GM19452 (cell line): Measurements from ENCODE around the gene UIMC1.
"Not testable (repeated sequence)": the region's sequence is repeated elsewhere in the genome, so short reads cannot be mapped to it uniquely, and the experiment has no call there.

Experiments used
- ATAC-seq: cut with Tn5 transposase; IDR thresholded peaks from one replicate; pipeline ENCODE4 v1.9.1; 2021; ENCODE audit not compliant: unreplicated experiment

The UIMC1 gene

GRCh38 chr5:177008716-177009115 is 2.1 kb upstream of the UIMC1 start:
- ATAC-seq, result no peak

- ATAC-seq, result peak; percentile 51
These were observed 837 bp downstream of the UIMC1 start for GRCh38 chr5:177005619-177006264.

- no peak for ATAC-seq
These were observed 1.6 kb downstream of the UIMC1 start for GRCh38 chr5:177004961-177005360.

GRCh38 chr5:177003649-177004048 is 2.9 kb downstream of the UIMC1 start:
- no peak for ATAC-seq

- ATAC-seq, result not testable (repeated sequence)
These were observed 7.1 kb downstream of the UIMC1 start for GRCh38 chr5:176999526-176999925.

DNA sequence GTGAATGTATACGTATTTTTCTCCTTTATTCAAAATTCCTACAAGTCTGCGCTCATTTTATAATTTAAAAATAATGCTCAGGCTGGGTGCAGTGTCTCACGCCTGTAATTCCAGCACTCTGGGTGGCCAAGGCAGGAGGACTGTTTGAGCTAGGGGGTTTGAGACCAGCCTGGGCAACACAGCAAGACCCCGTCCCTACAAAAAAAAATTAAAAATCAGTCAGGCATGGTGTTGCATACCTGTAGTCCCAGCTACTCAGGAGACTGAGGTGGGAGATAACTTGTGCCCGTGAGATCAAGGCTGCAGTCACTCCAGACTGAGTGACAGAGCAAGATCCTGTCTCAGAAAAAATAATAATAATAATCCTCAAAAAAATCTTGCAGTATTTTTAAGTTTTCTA is 7.8 kb downstream of the UIMC1 start:
- ATAC-seq, result no peak

GRCh38 chr5:176996780-176997179 is 9.8 kb downstream of the UIMC1 start:
- no peak for ATAC-seq

DNA sequence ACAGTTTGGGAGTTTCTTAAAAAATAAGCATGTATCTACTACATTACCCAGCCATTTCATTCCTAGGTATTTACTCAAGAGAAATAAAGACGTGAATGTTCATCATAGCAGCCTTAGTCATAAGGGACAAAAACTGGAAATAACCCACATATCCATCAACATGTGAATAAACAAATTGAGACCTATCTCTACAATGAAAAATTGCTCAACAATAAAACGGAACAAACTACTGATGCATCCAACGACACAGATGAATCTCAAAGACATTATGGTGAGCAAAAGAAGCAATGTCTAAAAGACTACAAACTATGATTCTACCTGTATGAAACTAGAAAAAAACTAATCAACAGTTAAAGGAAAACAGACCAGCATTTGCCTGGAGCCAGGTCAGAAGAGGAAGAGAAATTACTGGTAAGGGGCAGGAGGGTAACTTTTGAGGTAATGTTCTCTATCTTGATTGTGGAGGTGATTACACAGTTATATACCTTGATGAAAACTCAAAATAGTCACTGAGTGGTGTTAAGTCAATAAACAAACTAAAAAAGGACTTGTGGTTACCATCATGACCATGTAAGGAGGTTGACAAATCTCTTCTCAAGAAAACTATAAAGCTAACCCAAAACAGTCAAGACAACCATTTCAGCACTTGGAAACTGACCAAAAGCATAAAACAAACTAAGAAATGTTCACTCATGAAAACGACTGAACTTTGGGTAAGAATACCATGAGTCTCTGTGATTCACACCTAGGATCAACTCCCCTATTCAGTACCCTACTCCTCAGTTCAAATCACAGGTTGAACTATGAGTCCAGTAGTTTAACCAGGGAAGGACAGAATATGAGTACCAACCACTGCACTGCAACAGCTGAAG is 10.4 kb downstream of the UIMC1 start:
- peak; percentile 58 for ATAC-seq

- ATAC-seq, result no peak
These were observed 11.5 kb downstream of the UIMC1 start for GRCh38 chr5:176995122-176995490.

DNA sequence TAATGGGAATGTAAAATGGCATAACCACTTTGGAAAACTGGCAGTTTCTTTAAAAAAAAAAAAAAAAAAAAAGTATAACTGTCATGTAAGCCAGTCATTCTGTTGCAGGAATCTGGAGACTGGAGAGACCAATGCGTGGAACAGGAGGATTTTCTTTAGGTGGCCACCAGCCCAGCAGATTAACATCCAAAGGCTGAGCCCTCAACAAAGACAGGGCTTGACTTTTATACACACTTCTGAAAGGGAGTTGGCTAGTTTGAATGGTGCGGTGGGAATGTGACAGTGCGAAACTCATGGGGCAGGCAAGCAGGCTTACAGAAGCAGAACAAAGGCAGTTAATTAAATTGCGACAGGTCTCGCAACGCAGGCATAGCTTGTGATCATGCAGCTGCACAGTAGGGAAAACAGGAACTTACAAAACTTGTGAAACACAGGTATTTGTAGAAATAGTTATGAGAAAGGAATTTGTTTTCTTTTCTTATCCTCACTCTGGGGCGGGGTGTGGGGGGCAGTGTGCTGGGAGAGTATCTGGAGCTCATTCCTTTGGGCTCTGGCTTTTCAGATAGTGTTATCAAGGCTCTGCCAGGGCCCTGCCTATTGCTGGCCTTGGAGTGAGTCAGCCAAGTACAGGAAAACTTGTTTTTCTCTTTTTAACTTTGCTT is 12.0 kb downstream of the UIMC1 start:
- ATAC-seq, result no peak

DNA sequence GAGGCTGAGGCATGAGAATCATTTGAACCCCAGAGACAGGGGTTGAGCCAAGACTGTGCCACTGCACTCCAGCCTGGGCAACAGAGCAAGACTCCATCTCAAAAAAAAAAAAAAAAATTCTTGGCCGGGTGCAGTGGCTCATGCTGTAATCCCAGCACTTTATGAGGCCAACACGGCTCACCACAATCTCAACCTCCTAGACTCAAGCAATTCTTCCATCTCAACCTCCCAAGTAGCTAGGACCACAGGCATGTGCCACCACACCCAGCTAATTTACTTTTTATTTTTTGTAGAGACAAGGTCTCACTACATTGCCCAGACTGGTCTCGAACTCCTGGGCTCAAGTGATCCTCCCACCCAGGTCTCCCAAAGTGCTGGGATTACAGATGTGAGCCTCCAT is 13.5 kb downstream of the UIMC1 start:
- not testable (repeated sequence) for ATAC-seq

DNA sequence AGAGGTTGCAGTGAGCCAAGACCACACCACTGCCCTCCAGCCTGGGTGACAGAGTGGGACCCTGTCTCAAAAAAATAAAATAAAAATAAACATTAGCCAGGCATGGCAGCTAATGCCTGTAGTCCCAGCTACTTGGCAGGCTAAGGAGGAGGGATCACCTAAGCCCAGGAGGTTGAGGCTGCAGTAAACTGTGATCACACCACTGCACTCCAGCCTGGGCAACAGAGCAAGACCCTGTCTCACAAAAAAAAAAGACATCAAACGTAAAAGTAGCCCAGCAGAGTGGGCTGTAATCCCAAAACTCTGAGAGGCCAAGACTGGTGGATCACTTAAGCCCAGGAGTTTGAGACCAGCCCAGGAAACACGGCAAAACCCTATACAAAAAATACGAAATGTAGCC is 19.0 kb downstream of the UIMC1 start:
- ATAC-seq, result no peak

DNA sequence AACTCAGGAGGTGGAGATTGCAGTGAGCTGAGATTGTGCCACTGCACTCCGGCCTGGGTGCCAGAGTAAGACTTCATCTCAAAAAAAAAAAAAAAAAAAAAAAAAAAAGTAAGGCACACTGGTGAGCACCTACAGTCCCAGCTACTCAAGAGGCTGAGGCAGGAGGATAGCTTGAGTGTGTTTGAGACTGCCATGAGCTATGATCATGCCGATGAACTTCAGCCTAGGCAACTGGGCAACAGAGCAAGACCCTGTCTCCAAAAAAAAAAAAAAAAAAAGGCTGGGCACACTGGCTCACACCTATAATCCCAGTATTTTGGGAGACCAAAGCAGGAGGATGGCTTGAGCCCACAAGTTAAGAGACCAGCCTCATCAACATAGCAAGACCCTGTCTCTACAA is 20.3 kb downstream of the UIMC1 start:
- no peak for ATAC-seq

DNA sequence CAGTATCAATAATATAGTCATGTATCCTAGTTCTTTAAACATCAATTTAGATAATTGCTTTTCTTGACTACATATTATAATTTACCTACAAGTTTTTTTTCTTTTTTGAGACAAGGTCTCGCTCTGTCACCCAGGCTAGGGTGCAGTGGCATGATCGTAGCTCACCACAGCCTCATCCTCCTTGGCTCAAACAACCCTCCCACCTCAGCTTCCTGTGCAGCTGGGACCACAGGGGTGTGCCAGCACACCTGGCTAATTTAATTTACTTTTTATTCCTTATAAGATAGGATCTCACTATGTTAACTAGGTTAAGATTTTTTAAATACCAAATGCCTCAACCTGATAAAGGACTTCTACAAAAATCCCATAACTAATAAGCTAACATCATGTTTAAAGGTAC is 21.1 kb downstream of the UIMC1 start:
- peak; percentile 77 for ATAC-seq

- ATAC-seq, result not testable (repeated sequence)
These were observed 22.4 kb downstream of the UIMC1 start for GRCh38 chr5:176984176-176984575.

DNA sequence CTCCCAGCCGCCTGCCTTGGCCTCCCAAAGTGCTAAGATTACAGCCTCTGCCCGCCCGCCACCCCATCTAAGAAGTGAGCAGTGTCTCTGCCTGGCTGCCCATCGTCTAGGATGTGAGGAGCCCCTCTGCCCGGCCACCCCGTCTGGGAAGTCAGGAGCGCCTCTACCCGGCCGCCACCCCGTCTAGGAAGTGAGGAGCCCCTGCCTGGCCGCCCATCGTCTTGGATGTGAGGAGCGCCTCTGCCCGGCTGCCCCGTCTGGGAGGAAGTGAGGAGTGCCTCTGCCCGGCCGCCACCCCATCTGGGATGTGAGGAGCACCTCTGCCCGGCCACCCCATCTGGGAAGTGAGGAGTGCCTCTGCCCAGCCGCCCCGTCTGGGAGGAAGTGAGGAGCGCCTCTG is 23.0 kb downstream of the UIMC1 start:
- not testable (repeated sequence) for ATAC-seq

- ATAC-seq, result not testable (repeated sequence)
These were observed 23.5 kb downstream of the UIMC1 start for GRCh38 chr5:176983112-176983511.

DNA sequence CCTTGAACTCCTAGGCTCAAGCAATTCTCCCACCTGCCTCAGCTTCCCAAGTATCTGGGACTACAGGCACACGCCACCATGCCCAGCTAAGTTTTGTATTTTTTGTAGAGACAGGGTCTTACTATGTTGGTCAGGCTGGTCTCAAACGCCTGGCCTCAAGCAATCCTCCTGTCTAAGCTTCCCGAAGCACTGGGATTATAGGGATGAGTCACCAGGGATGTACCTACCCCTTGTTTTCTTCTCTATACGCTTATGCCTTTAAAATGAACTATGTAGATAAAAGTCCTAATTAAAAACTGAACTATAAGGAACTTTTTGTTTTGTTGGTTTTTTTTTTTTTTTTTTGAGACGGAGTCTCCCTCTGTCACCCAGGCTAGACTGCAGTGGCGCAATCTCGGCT is 25.8 kb downstream of the UIMC1 start:
- ATAC-seq, result no peak

- ATAC-seq, result no peak
These were observed 26.9 kb downstream of the UIMC1 start for GRCh38 chr5:176979669-176980068.

GRCh38 chr5:176965633-176966032 is 40.9 kb downstream of the UIMC1 start:
- ATAC-seq, result no peak

DNA sequence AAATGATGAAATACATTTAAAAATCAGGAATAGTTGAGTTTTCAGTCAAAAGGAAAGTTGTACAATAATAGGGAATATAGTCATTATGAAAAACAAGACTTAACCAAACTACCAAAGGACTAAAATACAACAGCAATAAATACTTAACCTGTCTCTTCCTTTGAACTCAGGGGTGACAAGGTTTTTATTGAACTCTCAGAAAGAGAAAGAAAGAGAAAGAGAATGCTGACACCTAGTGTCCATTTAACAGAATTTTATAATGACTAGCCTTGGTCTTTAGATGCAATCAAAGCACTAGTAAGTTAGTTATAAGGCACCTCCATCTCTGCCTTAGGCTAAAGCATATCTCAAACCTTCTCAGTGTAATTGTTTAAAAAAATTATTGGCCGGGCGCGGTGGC is 47.5 kb downstream of the UIMC1 start:
- no peak for ATAC-seq

DNA sequence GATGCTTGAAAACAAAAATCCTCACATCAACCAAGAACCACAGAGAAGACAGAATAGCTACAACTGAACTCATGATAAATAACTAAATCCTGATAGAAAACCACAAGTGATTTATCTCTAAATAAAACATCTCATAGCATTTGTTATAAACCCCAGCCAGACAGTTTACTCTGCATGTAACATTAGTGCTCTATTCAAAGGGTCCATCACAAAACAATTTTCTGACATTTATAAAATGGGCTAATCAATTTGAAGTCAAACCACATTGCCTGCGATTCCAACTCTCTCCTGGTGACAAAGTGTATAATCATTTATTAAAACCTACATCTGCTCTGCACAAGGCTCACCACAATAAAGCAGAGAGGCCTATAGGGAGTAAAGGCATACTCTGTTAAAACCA is 49.8 kb downstream of the UIMC1 start:
- no peak for ATAC-seq
